Measurements from ENCODE around the gene SHISA8. TPM values are rescaled to one million over a fixed set of nuclear protein-coding genes. Genes with fewer than 3 reads are reported as not detected.

Gene SHISA8
- total RNA-seq, 6 experiments from 2014 or later = not detected

GRCh38 chr22:41923595-41924276 is 8.9 kb upstream of the SHISA8 start:
- no peaks in the 10 kb centered on the region for H3K9me3 Mint-ChIP-seq
- TF ChIP-seq, protein P1, sequence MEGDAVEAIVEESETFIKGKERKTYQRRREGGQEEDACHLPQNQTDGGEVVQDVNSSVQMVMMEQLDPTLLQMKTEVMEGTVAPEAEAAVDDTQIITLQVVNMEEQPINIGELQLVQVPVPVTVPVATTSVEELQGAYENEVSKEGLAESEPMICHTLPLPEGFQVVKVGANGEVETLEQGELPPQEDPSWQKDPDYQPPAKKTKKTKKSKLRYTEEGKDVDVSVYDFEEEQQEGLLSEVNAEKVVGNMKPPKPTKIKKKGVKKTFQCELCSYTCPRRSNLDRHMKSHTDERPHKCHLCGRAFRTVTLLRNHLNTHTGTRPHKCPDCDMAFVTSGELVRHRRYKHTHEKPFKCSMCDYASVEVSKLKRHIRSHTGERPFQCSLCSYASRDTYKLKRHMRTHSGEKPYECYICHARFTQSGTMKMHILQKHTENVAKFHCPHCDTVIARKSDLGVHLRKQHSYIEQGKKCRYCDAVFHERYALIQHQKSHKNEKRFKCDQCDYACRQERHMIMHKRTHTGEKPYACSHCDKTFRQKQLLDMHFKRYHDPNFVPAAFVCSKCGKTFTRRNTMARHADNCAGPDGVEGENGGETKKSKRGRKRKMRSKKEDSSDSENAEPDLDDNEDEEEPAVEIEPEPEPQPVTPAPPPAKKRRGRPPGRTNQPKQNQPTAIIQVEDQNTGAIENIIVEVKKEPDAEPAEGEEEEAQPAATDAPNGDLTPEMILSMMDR (IDR thresholded peaks at IDR 0.05) = no peak
- no peak for DNase-seq
- H3K4me3 Mint-ChIP-seq = no peak overlapping the region
- no peak overlapping the region for H3K27ac Mint-ChIP-seq
- H3K36me3 Mint-ChIP-seq (ENCODE audit: low read depth) = no peaks in the 10 kb centered on the region
- peaks cover 19% of the 10 kb centered on the region for H3K27me3 Mint-ChIP-seq (ENCODE audit: insufficient read depth)
- no peaks in the 10 kb centered on the region for H3K4me1 Mint-ChIP-seq (ENCODE audit: low read depth)

DNA sequence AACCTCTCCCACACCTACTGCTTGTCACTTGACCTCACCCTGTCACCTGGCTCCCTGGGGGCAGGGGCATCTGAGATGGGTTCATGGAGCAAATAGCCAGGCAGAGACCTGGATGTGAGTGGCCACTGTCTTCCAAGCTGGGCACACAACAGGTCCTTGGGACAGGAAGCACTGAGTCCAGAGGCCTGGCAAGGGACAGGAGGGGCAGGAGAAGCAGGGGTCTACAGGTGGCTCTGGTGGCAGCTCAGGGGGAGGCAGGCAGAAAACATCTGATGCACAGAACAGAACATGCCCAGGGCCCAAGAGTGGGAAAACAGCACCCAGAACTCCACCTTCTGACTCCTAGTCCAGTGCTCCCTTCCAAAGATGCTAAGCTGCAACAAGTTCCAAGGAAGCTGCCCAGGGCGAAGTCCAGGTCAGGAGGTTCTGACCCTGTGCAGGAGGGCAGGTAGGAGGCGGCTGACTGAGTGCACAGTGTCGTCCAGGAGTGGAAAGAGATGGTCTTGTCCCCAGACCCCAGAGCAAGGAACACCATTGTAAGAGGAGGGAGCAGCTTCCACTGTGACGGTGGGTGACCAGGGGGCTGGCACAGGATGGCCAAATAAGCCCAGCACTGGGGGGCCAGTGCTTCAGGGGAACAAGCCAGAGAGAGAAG is 8.2 kb upstream of the SHISA8 start:
- Mint-ChIP-seq H3K36me3 (ENCODE audit: low read depth) (no peaks in the 10 kb centered on the region), H3K4me3 (no peak overlapping the region), H3K4me1 (ENCODE audit: low read depth) (peaks cover 3% of the 10 kb centered on the region; the same call in 1 of the 2 replicates), H3K27me3 (ENCODE audit: insufficient read depth) (peaks cover 17% of the 10 kb centered on the region), H3K9me3 (no peaks in the 10 kb centered on the region), H3K27ac (no peak overlapping the region)
- TF ChIP-seq, protein P1 (IDR thresholded peaks at IDR 0.05) = no peak
- no peak for DNase-seq

- H3K36me3 Mint-ChIP-seq (ENCODE audit: low read depth) = no peaks in the 10 kb centered on the region
- TF ChIP-seq, protein P1 (IDR thresholded peaks at IDR 0.05) = no peak
- H3K27me3 Mint-ChIP-seq (ENCODE audit: insufficient read depth) = peaks cover 12% of the 10 kb centered on the region
- peaks cover 5% of the 10 kb centered on the region; the same call in 1 of the 2 replicates for H3K4me1 Mint-ChIP-seq (ENCODE audit: low read depth)
- no peak for DNase-seq
- H3K27ac Mint-ChIP-seq = no peak overlapping the region
- no peaks in the 10 kb centered on the region for H3K9me3 Mint-ChIP-seq
- no peak overlapping the region for H3K4me3 Mint-ChIP-seq
These were observed 7.5 kb upstream of the SHISA8 start for GRCh38 chr22:41922328-41922727.

DNA sequence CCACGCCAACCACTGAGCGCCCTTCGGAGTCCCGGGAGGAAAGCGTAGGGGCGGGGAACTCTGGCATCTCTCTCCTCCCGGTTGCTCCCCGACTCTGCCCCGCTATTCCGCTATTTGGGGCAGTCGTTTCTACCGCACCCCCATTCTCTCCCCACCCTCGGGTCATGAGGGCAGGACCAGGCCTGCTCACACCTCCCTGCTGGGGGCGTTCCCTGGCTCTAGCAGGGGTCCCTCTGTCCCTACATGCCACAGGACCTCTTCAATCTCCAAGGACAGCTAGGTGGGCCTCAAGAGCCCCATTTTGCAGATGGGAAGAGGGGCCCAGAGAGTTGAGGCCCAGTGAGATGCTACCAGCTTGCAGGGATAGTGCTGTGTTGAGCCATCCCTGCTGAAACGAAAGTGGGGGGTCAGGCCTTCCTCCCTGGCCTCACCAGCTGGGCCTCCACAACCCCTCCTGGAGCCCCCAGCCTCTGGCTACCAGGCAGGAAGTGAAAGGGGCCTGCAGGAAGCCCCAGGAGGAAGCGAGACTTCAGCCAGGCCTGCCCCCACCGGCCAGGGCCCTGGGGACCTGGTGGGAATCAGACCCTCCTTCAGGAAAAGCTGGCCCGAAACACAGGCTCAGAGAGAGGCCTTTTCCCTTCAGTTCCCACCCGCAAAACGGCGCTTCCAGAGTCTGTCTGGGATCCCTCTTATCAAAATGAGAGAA is 5.5 kb upstream of the SHISA8 start:
- H3K4me3 Mint-ChIP-seq = no peak overlapping the region
- no peaks in the 10 kb centered on the region for H3K36me3 Mint-ChIP-seq (ENCODE audit: low read depth)
- TF ChIP-seq, protein P1 (IDR thresholded peaks at IDR 0.05) = no peak
- no peak overlapping the region for H3K27ac Mint-ChIP-seq
- DNase-seq = no peak
- peaks cover 18% of the 10 kb centered on the region for H3K27me3 Mint-ChIP-seq (ENCODE audit: insufficient read depth)
- peaks cover 5% of the 10 kb centered on the region; the same call in 1 of the 2 replicates for H3K4me1 Mint-ChIP-seq (ENCODE audit: low read depth)
- H3K9me3 Mint-ChIP-seq = no peaks in the 10 kb centered on the region

DNA sequence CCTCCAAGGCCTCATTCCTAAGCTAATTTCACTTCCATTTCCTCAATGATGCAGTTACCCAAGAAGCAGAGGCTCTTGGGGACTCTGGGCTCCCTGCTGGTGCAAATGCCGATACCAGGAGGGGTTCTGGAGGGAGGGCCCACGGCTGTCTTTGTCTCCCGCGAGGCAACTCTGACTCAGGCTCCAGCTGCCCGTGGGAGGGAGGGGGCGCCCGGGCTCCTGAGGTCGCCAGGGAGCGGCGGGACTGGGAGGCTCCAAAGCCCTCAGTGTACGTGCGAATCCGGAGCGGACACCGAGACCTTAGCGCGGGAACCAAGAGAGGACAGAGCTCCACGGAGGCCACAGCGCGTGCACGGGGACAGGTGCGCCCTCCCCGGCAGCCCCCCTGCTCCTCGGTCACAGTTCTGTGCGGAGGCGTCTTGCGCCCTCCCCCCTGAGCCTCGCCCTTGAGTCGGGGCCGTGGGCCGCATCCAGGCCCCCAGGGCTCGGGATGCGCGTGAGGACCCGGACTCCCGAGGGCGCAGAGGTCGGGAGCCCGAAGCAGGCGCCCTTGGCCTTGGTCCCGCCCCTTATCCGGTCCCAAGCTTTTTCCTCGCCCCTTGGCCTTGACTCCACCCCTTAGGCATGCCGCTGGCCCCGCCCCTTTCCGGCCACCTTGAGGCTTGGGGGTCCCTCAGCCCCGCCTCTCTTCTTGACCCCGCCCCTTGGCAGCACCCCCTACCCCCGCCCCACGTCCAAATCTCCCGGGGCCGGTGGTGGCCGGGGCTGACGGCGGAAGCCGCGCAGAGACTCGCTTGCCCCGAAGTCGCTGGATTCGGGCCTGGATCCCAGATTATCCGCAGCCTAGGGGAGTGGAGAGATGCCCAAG is 4.7 kb upstream of the SHISA8 start:
- Mint-ChIP-seq H3K4me1 (ENCODE audit: low read depth) (peaks cover 5% of the 10 kb centered on the region; the same call in 1 of the 2 replicates), H3K27me3 (ENCODE audit: insufficient read depth) (peaks cover 22% of the 10 kb centered on the region), H3K4me3 (peak overlapping the region; percentile 37), H3K9me3 (no peaks in the 10 kb centered on the region), H3K27ac (no peak overlapping the region), H3K36me3 (ENCODE audit: low read depth) (no peaks in the 10 kb centered on the region)
- DNase-seq = no peak
- TF ChIP-seq, protein P1 (IDR thresholded peaks at IDR 0.05) = no peak
